Neuron (in vitro differentiated cells): ENCODE results near the gene USP32.

ENCODE experiments used
- H2AFZ ChIP-seq: one replicate; pipeline ENCODE4 v1.6.1; 2013; ENCODE audit warnings: low read depth, mild to moderate bottlenecking, inconsistent platforms, low read length, moderate library complexity
- H3K27me3 ChIP-seq: one replicate; pipeline ENCODE4 v1.6.1; 2013; ENCODE audit warnings: low read length; ENCODE audit not compliant: insufficient read depth
- H3K36me3 ChIP-seq: one replicate; pipeline ENCODE4 v1.6.1; 2013; ENCODE audit warnings: low read length; ENCODE audit not compliant: insufficient read depth
- H3K4me1 ChIP-seq: one replicate; pipeline ENCODE4 v1.6.1; 2013; ENCODE audit warnings: low read length; ENCODE audit not compliant: insufficient read depth
- H3K4me3 ChIP-seq: 2 replicates; pipeline ENCODE4 v1.5.1; 2013; ENCODE audit warnings: mild to moderate bottlenecking, low read length, moderate library complexity
- H3K9me3 ChIP-seq: one replicate; pipeline ENCODE4 v1.6.1; 2013; ENCODE audit warnings: low read length

Gene USP32

GRCh38 chr17:60148373-60148772 is 243.6 kb downstream of the USP32 start:
- Histone ChIP-seq H3K4me3 (no peak overlapping the region), H2AFZ (no peak overlapping the region), H3K36me3 (no peaks in the 10 kb centered on the region), H3K9me3 (peaks cover 4% of the 10 kb centered on the region), H3K27me3 (peaks cover 60% of the 10 kb centered on the region), H3K4me1 (peaks cover 22% of the 10 kb centered on the region)

- peaks cover 4% of the 10 kb centered on the region for H3K9me3 ChIP-seq
- no peak overlapping the region for H2AFZ ChIP-seq
- H3K36me3 ChIP-seq = no peaks in the 10 kb centered on the region
- H3K4me1 ChIP-seq = peaks cover 28% of the 10 kb centered on the region
- H3K4me3 ChIP-seq = no peak overlapping the region
- H3K27me3 ChIP-seq = peaks cover 58% of the 10 kb centered on the region
Measured at GRCh38 chr17:60147553-60148223, 244.2 kb downstream of the USP32 start.

- H3K36me3 ChIP-seq = no peaks in the 10 kb centered on the region
- H2AFZ ChIP-seq = no peak overlapping the region
- peaks cover 34% of the 10 kb centered on the region for H3K4me1 ChIP-seq
- H3K4me3 ChIP-seq = no peak overlapping the region
- no peaks in the 10 kb centered on the region for H3K9me3 ChIP-seq
- peaks cover 48% of the 10 kb centered on the region for H3K27me3 ChIP-seq
Measured at GRCh38 chr17:60146206-60146605, 245.7 kb downstream of the USP32 start.

GRCh38 chr17:60145006-60145935 is 246.7 kb downstream of the USP32 start:
- Histone ChIP-seq H3K36me3 (no peaks in the 10 kb centered on the region), H2AFZ (no peak overlapping the region), H3K27me3 (peaks cover 49% of the 10 kb centered on the region), H3K4me3 (no peak overlapping the region), H3K9me3 (no peaks in the 10 kb centered on the region), H3K4me1 (peaks cover 34% of the 10 kb centered on the region)

GRCh38 chr17:60142872-60143499 is 248.9 kb downstream of the USP32 start:
- no peak overlapping the region for H2AFZ ChIP-seq
- no peaks in the 10 kb centered on the region for H3K36me3 ChIP-seq
- H3K4me3 ChIP-seq = peak overlapping the region; percentile 28
- H3K9me3 ChIP-seq = no peaks in the 10 kb centered on the region
- H3K4me1 ChIP-seq = peaks cover 37% of the 10 kb centered on the region
- H3K27me3 ChIP-seq = peaks cover 49% of the 10 kb centered on the region

GRCh38 chr17:60141111-60142018 is 250.6 kb downstream of the USP32 start:
- H3K4me1 ChIP-seq = peaks cover 37% of the 10 kb centered on the region
- H3K4me3 ChIP-seq = no peak overlapping the region

GRCh38 chr17:60139438-60140285 is 252.3 kb downstream of the USP32 start:
- H3K4me3 ChIP-seq = no peak overlapping the region

More at GRCh38 chr17:60141111-60142018, 250.6 kb downstream of the USP32 start:
- H3K9me3 ChIP-seq = no peaks in the 10 kb centered on the region
- H3K36me3 ChIP-seq = no peaks in the 10 kb centered on the region
- H2AFZ ChIP-seq = no peak overlapping the region
- H3K27me3 ChIP-seq = peaks cover 42% of the 10 kb centered on the region

GRCh38 chr17:60138769-60139437 is 253.0 kb downstream of the USP32 start:
- H3K4me3 ChIP-seq = no peak overlapping the region
- peaks cover 38% of the 10 kb centered on the region for H3K27me3 ChIP-seq
- peaks cover 35% of the 10 kb centered on the region for H3K4me1 ChIP-seq
- H3K36me3 ChIP-seq = no peaks in the 10 kb centered on the region
- no peaks in the 10 kb centered on the region for H3K9me3 ChIP-seq
- H2AFZ ChIP-seq = no peak overlapping the region

More at GRCh38 chr17:60139438-60140285, 252.3 kb downstream of the USP32 start:
- peaks cover 28% of the 10 kb centered on the region for H3K4me1 ChIP-seq
- no peak overlapping the region for H2AFZ ChIP-seq
- peaks cover 38% of the 10 kb centered on the region for H3K27me3 ChIP-seq
- H3K9me3 ChIP-seq = no peaks in the 10 kb centered on the region
- no peaks in the 10 kb centered on the region for H3K36me3 ChIP-seq

- Histone ChIP-seq H3K9me3 (no peaks in the 10 kb centered on the region), H2AFZ (no peak overlapping the region), H3K4me3 (no peak overlapping the region), H3K36me3 (peaks cover 5% of the 10 kb centered on the region), H3K4me1 (peaks cover 27% of the 10 kb centered on the region), H3K27me3 (peaks cover 38% of the 10 kb centered on the region)
Measured at GRCh38 chr17:60137731-60138130, 254.2 kb downstream of the USP32 start.

- H3K36me3 ChIP-seq = peaks cover 14% of the 10 kb centered on the region
- H2AFZ ChIP-seq = peak overlapping the region; percentile 75
- peaks cover 20% of the 10 kb centered on the region for H3K4me1 ChIP-seq
- H3K27me3 ChIP-seq = peaks cover 33% of the 10 kb centered on the region
- peak overlapping the region; percentile 84 for H3K4me3 ChIP-seq
- no peaks in the 10 kb centered on the region for H3K9me3 ChIP-seq
Measured at GRCh38 chr17:60135951-60136666, 255.8 kb downstream of the USP32 start.
